Lower lobe of right lung (tissue), 2 donors: ENCODE measurements around the gene SLC8A3. TPM values are rescaled to one million over a fixed set of nuclear protein-coding genes. Genes with fewer than 3 reads are reported as not detected.

Experiments
- ATAC-seq, 2 donors: fragments of 200-7000 bp; cut with Tn5 transposase; one replicate each; pipeline ENCODE4 v1.9.1; 2020 to 2022; ENCODE audit warnings: mild to moderate bottlenecking in 2 of 2, moderate library complexity in 2 of 2
- DNase-seq: peaks from one replicate; pipeline ENCODE4 v3.0.0-alpha.2; 2020
- H3K27ac ChIP-seq: fragments of 200-600 bp; one replicate; pipeline ENCODE4 v1.8.0; 2022
- H3K27me3 ChIP-seq: fragments of 200-600 bp; one replicate; pipeline ENCODE4 v1.8.0; 2022; ENCODE audit warnings: low read depth
- H3K36me3 ChIP-seq: fragments of 200-600 bp; one replicate; pipeline ENCODE4 v1.8.0; 2022; ENCODE audit warnings: mild to moderate bottlenecking
- H3K4me1 ChIP-seq: fragments of 200-600 bp; one replicate; pipeline ENCODE4 v1.8.0; 2022
- H3K4me3 ChIP-seq: fragments of 200-600 bp; one replicate; pipeline ENCODE4 v1.8.0; 2022; ENCODE audit warnings: mild to moderate bottlenecking
- H3K9me3 ChIP-seq: fragments of 200-600 bp; one replicate; pipeline ENCODE4 v1.8.0; 2022
- CTCF ChIP-seq: fragments of 200-600 bp; IDR thresholded peaks from one replicate; pipeline ENCODE4 v1.8.0; 2022; ENCODE audit warnings: antibody characterized with exemption, mild to moderate bottlenecking
- intact Hi-C: fragments of 100-400 bp; cut with DNase I; formaldehyde crosslinking; loops from one replicate; pipeline ENCODE4 v1.11.0; 2022
- total RNA-seq: library from RNA; stranded (reverse); fragmentation: NEBNext Ultra II Directional; extraction: Animal tissue kit (Norgen Biotek cat#: 25700); gene quantifications from one replicate; pipeline ENCODE4 v1.2.1, GENCODE V29; 2021
- donor health status: DM: no; HTN: yes; CAD: no; lungs with severe emphysema.

Gene SLC8A3
- total RNA-seq, 1 donor from 2014 or later, result 1.9 TPM

GRCh38 chr14:70029296-70030132 lies 159.2 kb downstream of the SLC8A3 start:
- ATAC-seq, result no peak
- H3K36me3 ChIP-seq, result no peaks in the 10 kb centered on the region
- H3K4me1 ChIP-seq, result no peaks in the 10 kb centered on the region
- no peak overlapping the region for H3K27ac ChIP-seq
- peaks cover 12% of the 10 kb centered on the region for H3K27me3 ChIP-seq
- DNase-seq, result no peak
- intact Hi-C loops, result loop anchor here (5.0 kb wide), 1 partner anchor 212 kb away; no protein-coding TSS in a partner anchor
- TF ChIP-seq CTCF, result no peak
- no peaks in the 10 kb centered on the region for H3K9me3 ChIP-seq
- H3K4me3 ChIP-seq, result no peak overlapping the region

- Histone ChIP-seq H3K9me3 (no peaks in the 10 kb centered on the region), H3K4me1 (no peaks in the 10 kb centered on the region), H3K36me3 (no peaks in the 10 kb centered on the region), H3K4me3 (no peak overlapping the region), H3K27me3 (peaks cover 12% of the 10 kb centered on the region), H3K27ac (no peak overlapping the region)
- TF ChIP-seq CTCF, result peak; percentile 89
- ATAC-seq (peak; percentile 71 to 80), DNase-seq (peak; percentile 72)
- intact Hi-C loops, result loop anchor here (5.0 kb wide), 1 partner anchor 211 kb away; no protein-coding TSS in a partner anchor
These were observed 160.8 kb downstream of the SLC8A3 start for GRCh38 chr14:70027785-70028428.

GRCh38 chr14:70023871-70024270 lies 164.9 kb downstream of the SLC8A3 start:
- no peak for ATAC-seq
- peaks cover 4% of the 10 kb centered on the region for H3K4me1 ChIP-seq
- intact Hi-C loops, result no loop called here
- H3K9me3 ChIP-seq, result no peaks in the 10 kb centered on the region
- no peak for DNase-seq
- no peaks in the 10 kb centered on the region for H3K36me3 ChIP-seq
- TF ChIP-seq CTCF, result no peak
- H3K4me3 ChIP-seq, result no peak overlapping the region
- peaks cover 8% of the 10 kb centered on the region for H3K27me3 ChIP-seq
- no peak overlapping the region for H3K27ac ChIP-seq

- DNase-seq, result no peak
- no peak overlapping the region for H3K27ac ChIP-seq
- intact Hi-C loops, result no loop called here
- H3K27me3 ChIP-seq, result no peaks in the 10 kb centered on the region
- no peaks in the 10 kb centered on the region for H3K36me3 ChIP-seq
- H3K4me3 ChIP-seq, result no peak overlapping the region
- H3K9me3 ChIP-seq, result no peaks in the 10 kb centered on the region
- no peak for TF ChIP-seq CTCF
- H3K4me1 ChIP-seq, result peaks cover 11% of the 10 kb centered on the region
- no peak for ATAC-seq
These were observed 165.8 kb downstream of the SLC8A3 start for GRCh38 chr14:70022771-70023445.

- H3K9me3 ChIP-seq, result no peaks in the 10 kb centered on the region
- H3K36me3 ChIP-seq, result no peaks in the 10 kb centered on the region
- H3K27ac ChIP-seq, result no peak overlapping the region
- TF ChIP-seq CTCF, result no peak
- no peak overlapping the region for H3K4me3 ChIP-seq
- intact Hi-C loops, result no loop called here
- H3K4me1 ChIP-seq, result peaks cover 11% of the 10 kb centered on the region
- no peak for ATAC-seq
- DNase-seq, result no peak
- H3K27me3 ChIP-seq, result no peaks in the 10 kb centered on the region
These were observed 167.1 kb downstream of the SLC8A3 start for GRCh38 chr14:70021548-70022220.
